Measurements from ENCODE around the gene ANKRD31.

DNA sequence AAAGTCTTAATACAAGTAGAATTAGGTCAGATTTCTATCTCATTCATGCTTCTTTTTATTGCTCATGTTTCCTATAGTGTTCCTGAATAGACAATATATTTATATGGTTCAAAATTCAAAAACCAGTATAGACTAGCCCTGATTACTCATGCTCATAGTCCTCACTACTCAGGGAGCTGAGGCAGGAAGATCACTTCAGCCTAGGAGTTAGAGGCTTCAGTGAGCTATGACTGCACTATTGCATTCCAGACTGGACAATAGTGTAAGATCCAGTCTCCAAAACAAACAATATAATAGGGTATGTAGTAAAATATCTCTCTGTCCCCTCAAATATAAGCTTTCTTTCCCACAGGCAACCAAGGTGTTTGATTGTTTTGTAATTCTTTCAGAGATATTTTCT is 2.4 kb downstream of the ANKRD31 start:
- TF ChIP-seq, protein P1, sequence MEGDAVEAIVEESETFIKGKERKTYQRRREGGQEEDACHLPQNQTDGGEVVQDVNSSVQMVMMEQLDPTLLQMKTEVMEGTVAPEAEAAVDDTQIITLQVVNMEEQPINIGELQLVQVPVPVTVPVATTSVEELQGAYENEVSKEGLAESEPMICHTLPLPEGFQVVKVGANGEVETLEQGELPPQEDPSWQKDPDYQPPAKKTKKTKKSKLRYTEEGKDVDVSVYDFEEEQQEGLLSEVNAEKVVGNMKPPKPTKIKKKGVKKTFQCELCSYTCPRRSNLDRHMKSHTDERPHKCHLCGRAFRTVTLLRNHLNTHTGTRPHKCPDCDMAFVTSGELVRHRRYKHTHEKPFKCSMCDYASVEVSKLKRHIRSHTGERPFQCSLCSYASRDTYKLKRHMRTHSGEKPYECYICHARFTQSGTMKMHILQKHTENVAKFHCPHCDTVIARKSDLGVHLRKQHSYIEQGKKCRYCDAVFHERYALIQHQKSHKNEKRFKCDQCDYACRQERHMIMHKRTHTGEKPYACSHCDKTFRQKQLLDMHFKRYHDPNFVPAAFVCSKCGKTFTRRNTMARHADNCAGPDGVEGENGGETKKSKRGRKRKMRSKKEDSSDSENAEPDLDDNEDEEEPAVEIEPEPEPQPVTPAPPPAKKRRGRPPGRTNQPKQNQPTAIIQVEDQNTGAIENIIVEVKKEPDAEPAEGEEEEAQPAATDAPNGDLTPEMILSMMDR (IDR thresholded peaks at IDR 0.05): no peak
- no peak for TF ChIP-seq POLR2A (IDR thresholded peaks at IDR 0.05; ENCODE audit: low read depth)
- no peak for TF ChIP-seq POLR2AphosphoS5 (IDR thresholded peaks at IDR 0.05)
- TF ChIP-seq EP300 (IDR thresholded peaks at IDR 0.05): no peak

Data from esophagus muscularis mucosa (tissue), 4 donors.